ENCODE measurements around the gene MAST3.

DNA sequence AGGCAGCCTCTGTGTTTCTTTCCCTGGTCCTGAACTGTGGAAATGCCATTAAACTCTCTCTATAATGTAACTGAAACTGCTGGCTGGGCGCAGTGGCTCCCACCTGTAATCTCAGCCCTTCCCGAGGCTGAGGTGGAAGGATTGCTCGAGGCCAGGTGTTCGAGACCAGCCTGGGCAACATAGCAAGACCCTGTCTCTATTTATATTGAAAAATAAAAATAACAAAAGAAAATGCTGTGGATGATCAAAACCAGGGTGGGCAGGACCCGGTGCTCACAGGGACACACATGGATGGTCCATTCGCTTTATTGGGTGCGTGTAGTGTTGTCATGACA is 98.9 kb downstream of the MAST3 start:
- TF ChIP-seq, protein P1, sequence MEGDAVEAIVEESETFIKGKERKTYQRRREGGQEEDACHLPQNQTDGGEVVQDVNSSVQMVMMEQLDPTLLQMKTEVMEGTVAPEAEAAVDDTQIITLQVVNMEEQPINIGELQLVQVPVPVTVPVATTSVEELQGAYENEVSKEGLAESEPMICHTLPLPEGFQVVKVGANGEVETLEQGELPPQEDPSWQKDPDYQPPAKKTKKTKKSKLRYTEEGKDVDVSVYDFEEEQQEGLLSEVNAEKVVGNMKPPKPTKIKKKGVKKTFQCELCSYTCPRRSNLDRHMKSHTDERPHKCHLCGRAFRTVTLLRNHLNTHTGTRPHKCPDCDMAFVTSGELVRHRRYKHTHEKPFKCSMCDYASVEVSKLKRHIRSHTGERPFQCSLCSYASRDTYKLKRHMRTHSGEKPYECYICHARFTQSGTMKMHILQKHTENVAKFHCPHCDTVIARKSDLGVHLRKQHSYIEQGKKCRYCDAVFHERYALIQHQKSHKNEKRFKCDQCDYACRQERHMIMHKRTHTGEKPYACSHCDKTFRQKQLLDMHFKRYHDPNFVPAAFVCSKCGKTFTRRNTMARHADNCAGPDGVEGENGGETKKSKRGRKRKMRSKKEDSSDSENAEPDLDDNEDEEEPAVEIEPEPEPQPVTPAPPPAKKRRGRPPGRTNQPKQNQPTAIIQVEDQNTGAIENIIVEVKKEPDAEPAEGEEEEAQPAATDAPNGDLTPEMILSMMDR (IDR thresholded peaks at IDR 0.05; ENCODE audit: low read depth, low read length, missing input control): no peak
- no peak for TF ChIP-seq YY1 (IDR thresholded peaks at IDR 0.05)
- no peak for TF ChIP-seq RAD21 (IDR thresholded peaks at IDR 0.05)
- TF ChIP-seq REST (IDR thresholded peaks at IDR 0.05): no peak
- TF ChIP-seq, protein P2, sequence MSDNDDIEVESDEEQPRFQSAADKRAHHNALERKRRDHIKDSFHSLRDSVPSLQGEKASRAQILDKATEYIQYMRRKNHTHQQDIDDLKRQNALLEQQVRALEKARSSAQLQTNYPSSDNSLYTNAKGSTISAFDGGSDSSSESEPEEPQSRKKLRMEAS (IDR thresholded peaks at IDR 0.05): no peak
- no peak for TF ChIP-seq FOXA1 (IDR thresholded peaks at IDR 0.05)
- TF ChIP-seq GABPA (IDR thresholded peaks at IDR 0.05 in 1 of 2, conservative IDR thresholded peaks at IDR 0.05 in 1 of 2): no peak
- no peak for TF ChIP-seq EGR1 (IDR thresholded peaks at IDR 0.05; ENCODE audit: low read depth in 2 of 2)
- no peak for TF ChIP-seq SP1 (IDR thresholded peaks at IDR 0.05)
- TF ChIP-seq RXRA (IDR thresholded peaks at IDR 0.05): no peak
- no peak for TF ChIP-seq TAF1 (conservative IDR thresholded peaks at IDR 0.05)
- TF ChIP-seq ZBTB33 (IDR thresholded peaks at IDR 0.05): no peak
- TF ChIP-seq, protein P3, sequence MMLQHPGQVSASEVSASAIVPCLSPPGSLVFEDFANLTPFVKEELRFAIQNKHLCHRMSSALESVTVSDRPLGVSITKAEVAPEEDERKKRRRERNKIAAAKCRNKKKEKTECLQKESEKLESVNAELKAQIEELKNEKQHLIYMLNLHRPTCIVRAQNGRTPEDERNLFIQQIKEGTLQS (IDR thresholded peaks at IDR 0.05): no peak

Data from liver (tissue), 3 donors.